HG03135 (cell line): ENCODE measurements around the gene GARIN5B.

Experiments
- ATAC-seq: cut with Tn5 transposase; IDR thresholded peaks from one replicate; pipeline ENCODE4 v1.9.1; 2021; ENCODE audit warnings: mild to moderate bottlenecking, moderate library complexity; ENCODE audit not compliant: unreplicated experiment

GARIN5B gene

DNA sequence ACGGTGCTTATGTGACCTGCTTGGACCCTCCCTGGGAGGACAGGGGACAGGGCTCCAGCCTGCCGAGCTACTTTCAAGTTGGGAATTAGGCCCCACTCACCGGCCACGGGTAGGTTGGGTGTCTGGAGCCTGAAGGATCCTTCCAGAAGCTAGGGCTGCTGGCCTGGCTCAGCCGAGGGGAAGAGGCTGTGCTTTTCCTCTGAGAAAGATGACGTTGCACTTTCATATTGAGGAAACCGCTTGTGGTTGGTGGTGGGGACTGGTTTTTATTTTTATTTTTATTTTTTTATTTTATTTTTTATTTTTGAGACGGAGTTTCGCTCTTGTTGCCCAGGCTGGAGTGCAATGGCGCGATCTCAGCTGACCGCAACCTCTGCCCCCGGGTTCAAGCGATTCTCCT is 37.9 kb downstream of the GARIN5B start, which contains the start of gene TMEM150B:
Gene TMEM150B (minus strand): TSS at position 170 of the 400 bp plus-strand sequence. CDS start 4,305 bp downstream, outside the sequence.
- ATAC-seq: no peak

DNA sequence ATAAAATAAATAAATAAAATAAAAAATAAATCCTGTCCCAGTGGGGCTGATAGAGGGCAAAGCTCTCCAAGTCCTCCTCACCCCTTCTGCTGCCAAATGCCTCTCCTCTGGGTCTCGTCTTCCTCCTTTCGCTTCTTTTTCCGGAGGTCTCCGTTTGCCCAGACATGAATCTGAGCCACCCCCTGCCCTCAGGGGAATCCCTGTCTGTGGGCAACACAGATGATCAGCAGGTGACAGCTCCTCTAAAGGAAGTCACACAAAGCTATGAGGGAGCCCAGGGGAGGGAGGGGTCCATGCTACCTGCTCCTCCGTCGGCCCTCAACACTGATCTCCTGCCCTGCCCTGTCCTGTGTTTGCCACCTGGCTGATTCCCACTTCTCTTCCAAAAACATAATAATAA is 38.4 kb downstream of the GARIN5B start:
- no peak for ATAC-seq

DNA sequence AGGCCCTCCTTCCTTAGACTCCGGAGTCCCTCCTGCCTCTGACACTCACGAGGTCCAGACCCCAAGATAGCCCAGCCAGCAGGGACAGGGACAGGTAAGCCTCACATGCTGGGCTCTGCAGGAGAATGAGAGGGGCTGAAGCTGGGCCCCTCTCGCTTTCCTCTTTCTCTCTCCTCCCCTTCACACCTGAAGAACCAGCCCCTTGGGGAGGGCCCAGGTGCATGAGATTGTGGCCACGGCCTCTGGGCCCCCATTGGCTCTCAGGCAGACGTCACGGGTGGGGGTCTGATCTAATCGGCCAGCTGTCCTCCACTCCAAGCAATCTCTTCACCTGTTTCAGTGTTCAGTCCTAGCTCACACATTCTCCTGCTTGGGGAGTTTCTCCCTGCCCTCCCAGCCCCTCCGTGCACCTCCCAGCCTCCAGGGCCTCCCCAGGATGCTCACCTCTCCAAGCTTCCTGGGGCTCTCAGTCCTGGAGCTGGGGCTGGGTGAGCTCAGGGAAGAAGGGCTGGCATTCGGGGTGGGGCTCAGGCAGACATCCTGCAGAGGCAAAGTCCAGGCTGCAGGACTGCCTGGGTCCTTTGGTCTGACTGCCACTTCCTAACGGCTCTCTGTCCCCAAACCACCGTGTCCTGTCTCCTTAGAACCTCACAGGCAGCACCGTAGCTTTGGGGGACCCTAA is 40.7 kb downstream of the GARIN5B start:
- ATAC-seq: no peak

DNA sequence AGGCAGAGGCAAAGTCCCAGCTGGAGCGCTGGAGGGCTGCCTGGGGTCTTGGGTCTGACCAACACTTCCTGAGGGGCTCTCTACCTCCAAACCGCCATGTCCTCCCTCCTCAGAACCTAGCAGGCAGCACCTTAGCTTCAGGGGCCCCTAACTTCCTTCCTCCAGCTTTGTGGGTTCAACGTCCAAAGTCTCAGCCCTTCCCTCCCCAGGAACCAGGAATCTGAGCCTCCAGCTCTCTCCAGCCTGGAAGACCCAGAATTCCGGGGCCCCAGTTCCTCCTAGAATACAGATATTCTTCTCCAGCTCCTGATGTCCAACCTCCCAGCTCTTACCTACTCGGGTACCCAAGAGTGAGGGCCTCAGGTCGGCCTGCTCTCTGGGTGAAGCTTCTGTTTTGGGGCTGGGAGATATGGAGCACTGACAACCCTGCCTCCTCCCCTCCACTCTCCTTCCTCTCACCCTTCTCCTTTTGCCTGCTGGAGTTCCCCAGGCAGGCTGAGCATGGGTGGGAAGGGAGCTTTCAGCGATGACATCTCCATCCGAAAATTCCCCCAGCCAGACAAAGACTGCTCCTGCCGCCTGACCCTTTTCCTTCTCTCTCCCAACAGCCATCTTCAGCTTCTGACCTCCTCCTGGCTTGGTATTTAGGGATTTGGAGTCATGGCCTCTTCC is 41.5 kb downstream of the GARIN5B start:
- ATAC-seq: no peak

DNA sequence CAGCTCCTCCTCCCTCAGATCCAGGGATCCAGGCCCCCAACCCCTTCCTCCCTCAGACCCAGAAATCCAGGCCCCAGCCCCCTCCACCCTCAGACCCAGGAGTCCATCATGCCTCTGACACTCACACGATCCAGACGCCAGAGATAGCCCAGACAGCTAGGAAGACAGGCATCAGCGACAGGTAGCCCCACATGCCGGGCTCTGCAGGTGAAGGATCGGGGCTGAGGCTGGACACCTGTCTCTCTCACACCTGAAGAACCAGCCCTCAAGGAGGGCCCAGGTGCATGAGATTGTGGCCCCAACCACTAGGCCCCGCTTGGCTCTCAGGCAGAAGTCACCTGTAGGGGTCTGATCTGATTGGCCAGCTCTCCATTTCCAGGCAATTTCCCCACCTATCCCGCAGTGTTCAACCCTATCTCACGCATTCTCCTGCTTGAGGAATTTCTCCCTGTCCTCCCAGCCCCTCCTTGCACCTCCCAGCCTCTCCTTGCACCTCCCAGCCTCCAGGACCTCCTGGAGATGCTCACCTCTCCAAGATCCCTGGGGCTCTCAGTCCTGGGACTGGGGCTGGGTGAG is 42.1 kb downstream of the GARIN5B start:
- ATAC-seq: no peak

DNA sequence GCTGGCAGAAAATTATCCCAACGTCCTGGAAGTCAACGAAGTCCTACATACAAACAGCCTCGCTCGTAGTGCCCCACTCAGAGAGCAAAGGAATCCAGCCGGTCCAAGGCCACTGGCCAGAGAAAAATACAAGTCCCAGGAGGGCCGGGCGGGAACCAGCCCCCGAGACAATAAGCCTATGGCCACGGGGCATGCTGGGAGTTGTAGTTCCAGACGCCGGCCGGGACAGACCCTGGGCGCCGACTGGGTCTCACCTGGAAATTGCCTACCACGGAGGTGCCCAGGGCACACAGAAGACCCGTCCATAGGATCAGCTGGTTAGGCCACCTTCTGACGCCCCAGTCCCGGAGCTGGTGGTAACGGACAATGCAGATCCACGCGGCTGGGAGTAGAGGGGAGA is 43.3 kb downstream of the GARIN5B start:
- ATAC-seq: no peak

DNA sequence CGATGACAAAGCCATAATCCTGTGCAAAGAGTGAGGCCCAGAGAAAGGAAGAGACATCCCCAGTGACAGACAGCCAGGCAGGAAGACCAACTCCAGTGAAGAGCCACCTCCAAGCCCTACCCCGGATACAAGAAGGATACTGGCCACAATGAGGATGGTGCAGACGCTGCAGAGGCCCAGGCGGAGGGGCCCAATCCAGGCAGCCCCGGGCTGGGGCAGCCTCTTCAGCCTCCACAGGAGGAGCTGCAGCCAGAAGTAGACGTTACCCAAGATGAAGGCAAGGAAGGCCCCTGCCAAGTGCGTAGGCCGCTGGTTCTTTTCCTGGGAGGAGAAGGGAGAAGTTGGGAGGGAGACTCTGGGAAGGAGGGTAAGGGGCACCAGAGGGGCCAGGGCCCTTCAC is 46.4 kb downstream of the GARIN5B start:
- no peak for ATAC-seq

DNA sequence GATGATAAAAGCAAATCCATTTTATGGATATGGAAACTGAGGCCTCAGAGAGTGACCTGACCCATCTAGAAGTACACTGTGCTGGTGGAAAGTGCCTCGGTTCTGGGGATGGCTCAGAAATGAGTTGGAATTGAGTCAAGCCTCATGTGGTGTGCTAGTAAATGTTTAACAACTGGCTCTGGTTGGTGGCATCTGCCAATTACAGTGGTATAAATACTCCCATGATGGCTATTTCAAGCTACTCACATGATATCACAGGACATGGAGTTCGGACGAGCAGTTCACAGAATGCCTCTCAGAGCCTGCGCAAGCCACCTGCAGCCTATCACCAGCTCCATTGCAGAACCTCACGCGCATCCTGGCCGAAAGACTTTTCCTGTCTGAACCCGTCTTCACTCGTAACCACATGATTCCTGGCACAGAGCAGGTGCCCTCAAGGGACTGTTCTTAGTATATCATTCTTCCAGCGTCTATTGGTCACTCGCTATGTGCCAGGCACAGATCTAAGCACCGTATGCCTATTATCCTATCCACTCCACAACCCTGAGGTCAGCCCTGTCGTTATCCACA is 47.0 kb downstream of the GARIN5B start:
- no peak for ATAC-seq

DNA sequence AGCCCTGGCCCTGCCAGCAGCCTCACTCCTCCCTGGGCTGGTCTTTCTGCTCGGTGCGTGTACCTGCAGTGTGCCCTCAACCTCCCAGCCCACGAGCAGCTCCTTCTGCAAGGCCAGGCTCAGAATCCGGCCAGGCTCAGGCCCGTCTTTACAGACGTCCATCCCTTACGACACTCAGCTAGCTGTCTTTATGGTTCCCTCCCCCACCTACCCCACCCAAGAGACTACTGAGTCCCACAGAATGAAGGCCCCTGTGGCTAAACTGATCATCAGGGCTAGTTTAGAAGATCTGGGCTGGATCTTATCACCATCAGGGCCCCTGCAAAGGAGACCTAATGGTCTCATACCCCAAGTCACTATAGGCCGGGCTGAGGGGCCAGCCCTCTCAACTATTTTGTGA is 48.7 kb downstream of the GARIN5B start:
- no peak for ATAC-seq

DNA sequence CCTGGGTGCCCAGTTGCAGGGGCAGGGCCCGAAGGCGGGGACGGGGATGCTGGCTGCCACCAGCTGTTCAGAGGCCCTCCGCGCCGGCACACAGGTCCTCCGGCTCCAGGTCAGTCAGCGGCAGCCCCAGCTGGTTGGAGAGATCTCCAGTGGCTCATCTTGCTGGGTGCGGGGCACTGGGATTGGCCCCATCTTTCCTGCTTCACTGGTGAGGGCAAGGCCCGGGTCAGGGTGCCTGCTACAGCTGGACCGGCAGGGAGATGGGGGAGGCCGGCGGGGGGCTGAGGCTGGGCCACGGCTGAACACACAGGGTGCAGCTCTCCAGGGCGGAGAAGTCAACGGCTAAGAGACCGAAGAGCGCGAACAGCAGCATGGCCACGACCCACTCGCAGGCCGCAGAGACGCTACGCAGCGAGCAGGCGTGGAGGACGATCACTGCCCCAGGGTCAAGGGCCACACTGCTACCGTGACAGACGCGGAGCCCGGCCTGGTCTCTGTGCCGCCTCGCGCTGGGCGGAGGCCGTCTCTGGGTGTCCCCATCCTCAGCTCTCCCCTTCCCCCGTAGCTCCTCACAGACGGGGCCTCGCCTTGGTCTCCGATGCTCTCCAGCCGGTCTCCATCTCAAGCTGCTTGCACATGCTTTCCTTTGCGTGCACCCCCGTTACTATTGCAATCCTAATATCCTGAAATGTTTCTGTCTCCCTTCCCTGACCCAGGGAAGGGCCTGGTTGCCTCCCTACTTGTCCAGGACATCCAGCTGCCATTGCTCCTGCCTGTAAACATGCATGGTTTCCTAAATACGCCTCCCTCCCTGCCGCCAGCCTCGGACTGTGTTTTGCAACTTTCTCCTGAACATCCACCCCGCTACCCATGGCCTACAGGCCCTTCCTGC is 50.2 kb downstream of the GARIN5B start:
- no peak for ATAC-seq

DNA sequence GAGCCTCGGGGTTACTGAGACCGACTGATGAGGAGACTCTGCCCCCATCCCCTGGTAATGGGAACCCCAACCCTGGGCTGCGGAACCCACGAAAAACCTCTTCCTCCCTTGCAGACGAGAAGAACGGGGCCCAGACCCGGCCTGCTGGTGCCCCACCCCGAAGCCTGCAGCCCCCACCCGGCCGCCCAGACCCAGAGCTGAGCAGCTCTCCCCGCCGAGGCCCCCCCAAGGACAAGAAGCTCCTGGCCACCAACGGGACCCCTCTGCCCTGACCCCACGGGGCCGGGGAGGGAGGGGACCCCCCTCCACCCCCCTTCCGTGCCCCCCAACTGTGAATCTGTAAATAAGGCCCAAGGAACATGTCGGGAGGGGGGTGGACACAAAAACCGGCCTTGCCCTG is 51.3 kb downstream of the GARIN5B start:
- ATAC-seq: no peak

DNA sequence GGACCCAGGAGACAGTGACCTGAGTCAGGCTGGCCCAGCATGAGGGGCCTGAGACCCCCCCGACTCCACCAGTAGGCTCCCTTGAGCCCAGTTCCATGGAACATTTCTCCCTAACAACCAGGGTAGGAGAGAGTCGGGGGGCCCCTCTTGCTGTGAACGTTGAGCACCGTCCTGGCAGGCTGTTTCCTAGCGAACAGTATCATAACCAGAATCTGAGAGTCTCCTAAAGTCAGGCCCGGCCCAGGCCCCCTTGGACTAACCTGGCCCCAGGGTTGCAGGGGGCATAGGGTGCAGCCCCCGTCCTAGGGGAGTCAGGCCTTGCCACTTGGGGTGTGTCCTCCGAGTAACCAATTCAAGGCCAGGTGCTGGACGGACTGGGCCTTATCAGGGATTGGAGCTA is 51.7 kb downstream of the GARIN5B start:
- ATAC-seq: no peak

DNA sequence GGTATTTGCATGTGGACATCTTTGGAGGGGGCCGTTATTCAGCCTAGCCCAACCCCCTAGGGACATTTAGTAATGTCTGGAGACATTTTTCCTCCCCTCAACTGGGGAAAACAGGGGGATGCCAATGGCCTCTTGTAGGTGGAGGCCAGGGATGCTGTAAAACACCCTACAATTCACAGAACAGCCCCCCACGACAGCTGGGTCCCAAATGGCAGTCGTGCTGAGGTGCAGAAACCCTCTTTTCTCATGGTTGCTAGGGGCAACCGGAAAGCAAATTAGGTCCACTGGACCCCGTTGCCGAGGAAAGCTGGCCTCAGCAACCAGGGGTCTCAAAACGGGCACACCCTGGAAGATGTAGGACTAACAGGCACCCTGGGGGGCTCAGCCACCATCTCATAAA is 52.6 kb downstream of the GARIN5B start:
- ATAC-seq: no peak

DNA sequence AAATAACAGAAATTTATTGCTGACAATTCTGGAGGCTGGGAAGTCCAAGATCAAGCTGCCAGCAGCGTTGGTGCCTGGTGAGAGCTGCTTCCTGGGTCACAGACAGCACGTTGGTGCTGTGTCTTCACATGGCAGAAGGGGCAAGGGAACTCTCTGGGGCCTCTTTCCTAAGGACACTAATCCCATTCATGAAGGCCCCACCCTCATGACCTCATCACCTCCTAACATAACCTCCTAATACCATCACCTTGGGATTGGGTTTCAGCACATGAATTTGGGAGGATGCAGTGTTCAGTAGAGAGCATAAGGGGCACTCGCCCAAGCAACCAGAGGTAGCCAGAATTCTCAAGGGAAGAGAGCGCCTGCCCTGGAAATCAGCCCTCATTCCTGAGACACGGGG is 53.6 kb downstream of the GARIN5B start:
- ATAC-seq: no peak

DNA sequence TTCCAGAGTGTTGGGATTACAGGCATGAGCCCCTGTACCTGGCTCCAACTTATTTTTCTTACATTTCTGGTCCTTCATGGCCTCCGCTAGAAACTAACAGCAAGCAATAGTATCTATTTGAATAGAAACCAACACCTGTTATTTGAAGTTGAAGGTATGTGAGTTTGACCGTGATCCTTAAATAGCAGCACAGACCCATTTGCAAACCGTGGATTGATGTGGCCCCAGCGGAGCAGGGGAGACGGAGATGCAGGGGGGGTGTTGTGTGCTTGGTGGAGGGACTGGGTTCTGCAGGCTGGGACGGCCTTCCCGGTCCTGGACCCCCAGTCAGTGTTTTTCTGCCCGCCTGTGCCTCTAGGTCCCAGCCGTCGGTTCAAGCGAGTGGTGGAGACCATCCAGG is 54.8 kb downstream of the GARIN5B start:
- ATAC-seq: no peak

DNA sequence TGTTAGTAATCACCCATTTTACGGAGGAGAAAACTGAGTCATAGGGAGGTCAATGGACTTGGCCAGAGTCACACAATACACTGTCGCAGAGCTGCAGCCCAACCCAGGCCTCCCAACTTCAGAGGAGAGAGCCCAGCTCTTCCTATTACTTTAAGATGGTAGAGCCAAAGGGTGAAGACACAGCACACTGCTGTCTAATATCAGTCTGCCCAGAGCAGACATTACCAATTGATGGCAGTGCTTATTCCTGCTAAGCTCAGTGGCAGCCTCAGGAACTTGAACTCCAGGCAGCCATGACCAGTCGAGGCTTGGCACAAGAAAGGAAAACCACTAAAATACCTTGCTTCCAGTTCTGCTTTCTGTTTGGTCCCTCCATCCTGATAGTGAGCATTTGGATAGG is 56.3 kb downstream of the GARIN5B start:
- ATAC-seq: no peak

DNA sequence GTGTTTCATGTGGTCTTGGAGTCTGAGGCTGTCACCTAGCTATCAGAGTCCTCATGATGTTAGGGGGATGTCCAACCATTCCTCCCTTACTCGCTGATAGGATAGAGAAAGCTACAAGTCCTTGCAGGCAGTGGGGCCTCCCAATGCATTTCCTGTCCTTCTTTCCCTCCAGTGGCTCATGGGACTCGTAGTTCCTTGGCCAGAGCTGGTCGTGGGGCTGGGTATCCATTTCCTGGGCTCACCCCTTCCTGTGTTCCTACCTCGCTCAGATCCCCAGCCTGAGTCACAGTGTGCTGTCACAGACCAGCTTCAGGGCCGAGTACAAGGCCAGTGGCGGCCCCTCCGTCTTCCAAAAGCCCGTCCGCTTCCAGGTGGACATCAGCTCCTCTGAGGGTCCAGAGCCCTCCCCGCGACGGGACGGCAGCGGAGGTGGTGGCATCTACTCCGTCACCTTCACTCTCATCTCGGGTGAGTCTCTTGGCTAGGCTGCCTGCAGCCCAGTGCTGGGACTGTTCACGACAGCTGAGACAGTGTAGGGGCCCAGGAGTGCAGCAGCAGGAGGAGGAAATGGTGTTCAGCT is 57.0 kb downstream of the GARIN5B start:
- no peak for ATAC-seq

DNA sequence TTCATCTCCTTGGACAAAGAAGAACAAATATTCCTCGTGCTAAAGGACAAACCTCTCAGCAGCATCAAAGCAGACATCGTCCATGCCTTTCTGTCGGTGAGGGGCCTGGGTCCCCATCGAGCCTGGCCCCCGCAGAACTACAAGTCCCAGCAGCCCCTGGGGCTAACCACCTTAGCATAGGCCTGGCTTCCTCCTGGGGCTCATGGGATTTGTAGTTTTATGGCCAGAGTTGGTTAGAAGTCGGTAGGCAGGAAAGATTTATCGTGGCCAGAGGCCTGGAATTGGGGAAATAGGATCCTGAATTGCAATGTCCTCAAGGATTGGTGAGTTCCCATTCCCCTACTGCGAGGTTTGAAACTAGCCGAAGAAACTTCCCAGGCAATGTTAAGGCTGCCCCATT is 57.6 kb downstream of the GARIN5B start:
- no peak for ATAC-seq

DNA sequence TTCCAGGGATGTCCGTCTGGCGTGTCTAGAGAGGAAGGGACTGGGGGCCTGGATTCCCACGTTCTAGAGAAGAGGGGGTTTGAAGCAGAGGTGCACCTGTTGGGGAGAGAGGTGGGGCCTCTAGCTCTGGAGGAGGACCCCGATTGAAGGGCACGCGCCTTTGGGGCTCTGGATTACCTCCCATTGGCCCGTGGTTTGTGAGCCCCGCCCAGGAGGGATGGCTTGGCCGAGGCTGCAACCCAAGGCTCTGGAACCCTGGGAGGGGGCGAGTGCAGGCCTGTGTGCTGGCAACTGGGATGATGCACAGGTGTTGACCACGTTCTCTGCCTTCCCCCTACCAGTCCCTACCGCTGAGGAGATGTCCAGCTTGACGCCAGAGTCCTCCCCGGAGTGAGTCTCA is 58.1 kb downstream of the GARIN5B start:
- no peak for ATAC-seq
